Esophagus muscularis mucosa (tissue), 4 donors: ENCODE measurements around the gene PHF20. TPM values are rescaled to one million over a fixed set of nuclear protein-coding genes. Genes with fewer than 3 reads are reported as not detected.

ENCODE experiments used
- DNase-seq: peaks from one replicate; pipeline ENCODE4 v3.0.0-alpha.2; 2017; ENCODE audit errors: extremely low spot score
- H3K27ac ChIP-seq, 4 donors: fragments of 200-600 bp; sonication (generic); replicated peaks in 1 of 4; 1 replicate in 3 of 4; 2 replicates in 1 of 4; pipeline ENCODE4 v1.5.1; 2016 to 2019; ENCODE audit warnings: mild to moderate bottlenecking in 1 of 4
- H3K27me3 ChIP-seq, 4 donors: fragments of 200-600 bp; sonication (generic); one replicate each; pipeline versions ENCODE4 v1.5.1 to v1.6.0; 2016 to 2019
- H3K36me3 ChIP-seq, 4 donors: fragments of 200-600 bp; sonication (generic); one replicate each; pipeline ENCODE4 v1.5.1; 2016 to 2019
- H3K4me1 ChIP-seq, 4 donors: fragments of 200-600 bp; sonication (generic); one replicate each; pipeline ENCODE4 v1.5.1; 2016 to 2019
- H3K4me3 ChIP-seq, 4 donors: fragments of 200-600 bp; sonication (generic); 1 replicate in 2 of 4; 2 replicates in 2 of 4; pipeline ENCODE4 v1.5.1; 2016 to 2019; ENCODE audit warnings: mild to moderate bottlenecking in 4 of 4, moderate library complexity in 1 of 4
- H3K9me3 ChIP-seq, 4 donors: fragments of 200-600 bp; sonication (generic); 1 replicate in 3 of 4; 2 replicates in 1 of 4; pipeline ENCODE4 v1.5.1; 2016 to 2019
- EP300 ChIP-seq: sonication (generic); formaldehyde crosslinking; IDR thresholded peaks from one replicate; pipeline ENCODE4 v1.6.1; 2017; ENCODE audit warnings: antibody characterized with exemption
- POLR2A ChIP-seq: fragments of 450-650 bp; IDR thresholded peaks from one replicate; pipeline ENCODE4 v1.6.1; 2017; ENCODE audit warnings: antibody characterized with exemption, moderate library complexity, mild to moderate bottlenecking, low read depth
- POLR2AphosphoS5 ChIP-seq, 2 donors: sonication (generic); formaldehyde crosslinking; IDR thresholded peaks; one replicate each; pipeline ENCODE4 v1.6.1; 2017; ENCODE audit warnings: antibody characterized with exemption in 2 of 2
- WGBS: methylation state at CpG from one replicate; pipeline ENCODE4 v1.1.5; 2018; 5-methylcytosine and 5-hydroxymethylcytosine counted together
- intact Hi-C: fragments of 100-400 bp; cut with DNase I; formaldehyde crosslinking; loops from one replicate; pipeline ENCODE4 v1.15.1; 2023
- total RNA-seq, 4 donors: library from RNA; depleted of rRNA; stranded (reverse); fragments of >200 nt; gene quantifications; one replicate each; pipeline versions ENCODE4 v1.1.0 to v1.2.1, GENCODE V29; 2016
- TF ChIP-seq, protein P1 (sequence below), 3 experiments: fragments of 200-600 bp in 2 of 3; fragments of 450-650 bp in 1 of 3; sonication (generic) in 2 of 3; IDR thresholded peaks; one replicate each; pipeline ENCODE4 v1.5.1; 2017 to 2019; ENCODE audit warnings: antibody characterized with exemption in 3 of 3, mild to moderate bottlenecking in 2 of 3, moderate library complexity in 1 of 3

Gene PHF20
- total RNA-seq, 4 donors from 2014 or later: 45.9 to 62.2 (median 48.0) TPM

- WGBS: 80% methylated on average over 24 of the region's 24 CpGs
- H3K4me1 ChIP-seq: peaks cover 72 to 88% (median 86%) of the 10 kb centered on the region in 4 donors
Observed at GRCh38 chr20:35731862-35732643, 39.8 kb upstream of the PHF20 start.

DNA sequence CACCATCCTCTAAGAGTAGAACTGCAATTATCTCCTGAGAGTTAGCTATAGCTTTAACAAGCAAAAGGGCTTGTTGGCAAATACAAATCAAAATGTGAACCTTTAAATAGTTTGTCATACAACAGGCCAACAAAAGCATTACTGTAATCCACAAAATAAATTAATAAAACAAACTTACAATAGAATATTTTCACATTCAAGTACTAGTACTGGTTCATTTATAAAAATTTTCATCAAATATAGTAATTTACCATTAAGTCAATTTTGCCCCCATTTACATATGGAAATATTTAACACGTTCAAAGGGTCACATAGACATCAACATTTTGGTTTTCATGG lies 39.2 kb upstream of the PHF20 start:
- intact Hi-C loops: no loop called here
- Histone ChIP-seq H3K27me3 (no peaks in the 10 kb centered on the region), H3K27ac (peak overlapping the region in 3 of 4 donors; percentile 3 to 17 (median 5)), H3K9me3 (no peaks in the 10 kb centered on the region), H3K4me3 (peak overlapping the region in 1 of 4 donors; percentile 16), H3K4me1 (peaks cover 76 to 94% (median 91%) of the 10 kb centered on the region in 4 donors), H3K36me3 (peaks cover 62 to 100% (median 86%) of the 10 kb centered on the region in 4 donors)
- WGBS: 37% methylated on average over 1 of the region's 1 CpG
- no peak for DNase-seq
- TF ChIP-seq, protein P1, sequence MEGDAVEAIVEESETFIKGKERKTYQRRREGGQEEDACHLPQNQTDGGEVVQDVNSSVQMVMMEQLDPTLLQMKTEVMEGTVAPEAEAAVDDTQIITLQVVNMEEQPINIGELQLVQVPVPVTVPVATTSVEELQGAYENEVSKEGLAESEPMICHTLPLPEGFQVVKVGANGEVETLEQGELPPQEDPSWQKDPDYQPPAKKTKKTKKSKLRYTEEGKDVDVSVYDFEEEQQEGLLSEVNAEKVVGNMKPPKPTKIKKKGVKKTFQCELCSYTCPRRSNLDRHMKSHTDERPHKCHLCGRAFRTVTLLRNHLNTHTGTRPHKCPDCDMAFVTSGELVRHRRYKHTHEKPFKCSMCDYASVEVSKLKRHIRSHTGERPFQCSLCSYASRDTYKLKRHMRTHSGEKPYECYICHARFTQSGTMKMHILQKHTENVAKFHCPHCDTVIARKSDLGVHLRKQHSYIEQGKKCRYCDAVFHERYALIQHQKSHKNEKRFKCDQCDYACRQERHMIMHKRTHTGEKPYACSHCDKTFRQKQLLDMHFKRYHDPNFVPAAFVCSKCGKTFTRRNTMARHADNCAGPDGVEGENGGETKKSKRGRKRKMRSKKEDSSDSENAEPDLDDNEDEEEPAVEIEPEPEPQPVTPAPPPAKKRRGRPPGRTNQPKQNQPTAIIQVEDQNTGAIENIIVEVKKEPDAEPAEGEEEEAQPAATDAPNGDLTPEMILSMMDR (IDR thresholded peaks at IDR 0.05): no peak
- no peak for TF ChIP-seq POLR2AphosphoS5 (IDR thresholded peaks at IDR 0.05)
- no peak for TF ChIP-seq POLR2A
- no peak for TF ChIP-seq EP300

More at GRCh38 chr20:35731862-35732643, 39.8 kb upstream of the PHF20 start:
- DNase-seq: no peak
- Histone ChIP-seq H3K4me3 (peak overlapping the region in 1 of 4 donors; percentile 16), H3K36me3 (peaks cover 62 to 100% (median 86%) of the 10 kb centered on the region in 4 donors), H3K9me3 (no peaks in the 10 kb centered on the region), H3K27ac (peak overlapping the region in 3 of 4 donors; percentile 3 to 17 (median 5)), H3K27me3 (no peaks in the 10 kb centered on the region)
- intact Hi-C loops: no loop called here
- TF ChIP-seq, protein P1 (IDR thresholded peaks at IDR 0.05): no peak
- TF ChIP-seq POLR2A (no peak), EP300 (no peak), POLR2AphosphoS5 (IDR thresholded peaks at IDR 0.05) (no peak)

GRCh38 chr20:35734374-35734773 lies 37.4 kb upstream of the PHF20 start:
- TF ChIP-seq POLR2A: no peak
- TF ChIP-seq EP300: no peak
- TF ChIP-seq, protein P1 (IDR thresholded peaks at IDR 0.05): no peak
- TF ChIP-seq POLR2AphosphoS5 (IDR thresholded peaks at IDR 0.05): no peak
- Histone ChIP-seq H3K9me3 (no peaks in the 10 kb centered on the region), H3K27me3 (no peaks in the 10 kb centered on the region), H3K36me3 (peaks cover 53 to 100% (median 84%) of the 10 kb centered on the region in 4 donors), H3K27ac (no peak overlapping the region), H3K4me1 (peaks cover 84 to 100% (median 99%) of the 10 kb centered on the region in 4 donors), H3K4me3 (no peak overlapping the region)
- intact Hi-C loops: no loop called here
- DNase-seq: no peak

- intact Hi-C loops: no loop called here
- 67% methylated on average over 4 of the region's 4 CpGs for WGBS
- Histone ChIP-seq H3K27me3 (no peaks in the 10 kb centered on the region), H3K4me3 (peak overlapping the region in 1 of 4 donors; percentile 17), H3K9me3 (no peaks in the 10 kb centered on the region), H3K4me1 (peaks cover 84 to 100% (median 99%) of the 10 kb centered on the region in 4 donors), H3K36me3 (peaks cover 53 to 100% (median 85%) of the 10 kb centered on the region in 4 donors), H3K27ac (no peak overlapping the region)
- no peak for DNase-seq
- TF ChIP-seq EP300: no peak
Observed at GRCh38 chr20:35734777-35735649, 36.8 kb upstream of the PHF20 start.
